ENCODE data around the gene HIVEP3.

The HIVEP3 gene

DNA sequence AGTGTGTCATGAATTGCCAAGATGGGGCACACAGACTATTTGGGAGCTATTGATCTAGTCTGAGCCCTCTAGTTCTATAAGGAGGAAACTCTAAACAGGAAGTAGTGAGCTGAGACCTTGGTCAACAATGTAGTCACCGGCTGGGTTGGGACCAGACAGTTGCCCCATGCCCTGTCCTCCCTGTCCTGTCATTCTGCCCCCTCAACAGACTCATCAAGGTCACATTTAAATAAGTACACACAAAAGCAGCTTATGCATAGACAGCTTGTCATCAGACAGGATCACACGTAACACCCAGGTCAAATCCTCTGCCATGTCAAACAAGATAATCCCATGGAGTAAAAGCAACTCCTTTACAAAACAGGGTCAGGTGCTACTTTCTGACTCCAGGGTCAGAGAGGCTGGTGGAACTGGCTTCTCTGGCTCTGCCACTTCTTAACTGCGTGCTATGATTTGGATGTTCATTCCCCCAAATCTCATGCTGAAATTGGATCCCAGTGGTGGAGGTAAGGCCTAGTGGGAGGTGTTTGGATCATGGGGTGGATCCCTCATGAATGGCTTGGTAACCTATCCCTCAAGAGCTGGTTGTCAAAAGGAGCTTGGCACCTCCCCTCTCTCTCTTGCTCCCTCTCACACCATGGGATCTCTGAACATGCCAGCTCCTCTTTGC, 128.9 kb downstream of the HIVEP3 start:
- no peaks in the 10 kb centered on the region for H3K36me3 ChIP-seq (ENCODE audit: control insufficient read depth in 2 of 2, insufficient read depth in 1 of 2, low read length in 2 of 2)
- ChIA-PET CTCF (interaction anchor here (0.6 to 1.2 kb wide), 4 partner anchors 9 to 335 kb away, joined by 3 to 5 read pairs (median 3); no protein-coding TSS in a partner anchor), POLR2A (no interaction called here)
- H3K4me3 ChIP-seq (ENCODE audit: low read depth, low read length) = no peak overlapping the region
- no peak overlapping the region for H3K27ac ChIP-seq (ENCODE audit: extremely low read depth, low read depth, low read length)
- no peaks in the 10 kb centered on the region for H3K4me1 ChIP-seq (ENCODE audit: control insufficient read depth, insufficient read depth, low read length)
- no peaks in the 10 kb centered on the region for H3K9me3 ChIP-seq (ENCODE audit: control insufficient read depth, insufficient read depth, low read depth, low read length)
- TF ChIP-seq, protein P1, sequence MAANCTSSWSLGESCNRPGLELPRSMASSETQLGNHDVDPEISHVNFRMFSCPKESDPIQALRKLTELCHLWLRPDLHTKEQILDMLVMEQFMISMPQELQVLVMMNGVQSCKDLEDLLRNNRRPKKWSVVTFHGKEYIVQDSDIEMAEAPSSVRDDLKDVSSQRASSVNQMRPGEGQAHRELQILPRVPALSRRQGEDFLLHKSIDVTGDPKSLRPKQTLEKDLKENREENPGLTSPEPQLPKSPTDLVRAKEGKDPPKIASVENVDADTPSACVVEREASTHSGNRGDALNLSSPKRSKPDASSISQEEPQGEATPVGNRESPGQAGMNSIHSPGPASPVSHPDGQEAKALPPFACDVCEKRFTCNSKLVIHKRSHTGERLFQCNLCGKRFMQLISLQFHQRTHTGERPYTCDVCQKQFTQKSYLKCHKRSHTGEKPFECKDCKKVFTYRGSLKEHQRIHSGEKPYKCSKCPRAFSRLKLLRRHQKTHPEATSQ (tag by site-specific recombination; IDR thresholded peaks at IDR 0.05) = no peak
- TF ChIP-seq, protein P2, sequence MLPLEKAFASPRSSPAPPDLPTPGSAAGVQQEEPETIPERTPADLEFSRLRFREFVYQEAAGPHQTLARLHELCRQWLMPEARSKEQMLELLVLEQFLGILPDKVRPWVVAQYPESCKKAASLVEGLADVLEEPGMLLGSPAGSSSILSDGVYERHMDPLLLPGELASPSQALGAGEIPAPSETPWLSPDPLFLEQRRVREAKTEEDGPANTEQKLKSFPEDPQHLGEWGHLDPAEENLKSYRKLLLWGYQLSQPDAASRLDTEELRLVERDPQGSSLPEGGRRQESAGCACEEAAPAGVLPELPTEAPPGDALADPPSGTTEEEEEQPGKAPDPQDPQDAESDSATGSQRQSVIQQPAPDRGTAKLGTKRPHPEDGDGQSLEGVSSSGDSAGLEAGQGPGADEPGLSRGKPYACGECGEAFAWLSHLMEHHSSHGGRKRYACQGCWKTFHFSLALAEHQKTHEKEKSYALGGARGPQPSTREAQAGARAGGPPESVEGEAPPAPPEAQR (tag by site-specific recombination; IDR thresholded peaks at IDR 0.05) = no peak
- TF ChIP-seq SP2 (tag by site-specific recombination; IDR thresholded peaks at IDR 0.05) (no peak), ZNF521 (tag by site-specific recombination; IDR thresholded peaks at IDR 0.05) (no peak)

DNA sequence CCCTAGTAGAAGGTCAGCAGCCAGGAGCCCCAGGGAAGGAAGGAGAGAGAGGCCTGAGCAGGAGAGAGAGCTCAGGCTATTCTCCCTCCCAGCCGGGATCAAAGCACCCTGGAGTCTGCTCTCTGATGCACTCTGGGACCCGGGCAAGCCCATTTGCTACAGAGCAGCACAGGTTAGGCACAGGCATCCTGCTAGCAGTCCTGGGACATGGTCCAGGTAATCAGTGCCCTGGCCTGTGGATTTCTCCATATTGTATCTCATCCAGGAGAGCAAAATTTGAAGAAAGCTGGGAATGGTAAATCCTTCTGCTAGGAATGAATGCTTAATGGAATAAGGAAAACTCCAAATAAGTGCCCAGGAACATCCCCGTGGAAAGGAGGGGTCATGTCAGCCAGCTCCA, 130.3 kb downstream of the HIVEP3 start:
- Histone ChIP-seq H3K4me3 (ENCODE audit: low read depth, low read length) (no peak overlapping the region), H3K36me3 (ENCODE audit: control insufficient read depth in 2 of 2, insufficient read depth in 1 of 2, low read length in 2 of 2) (no peaks in the 10 kb centered on the region), H3K27ac (ENCODE audit: extremely low read depth, low read depth, low read length) (no peak overlapping the region), H3K9me3 (ENCODE audit: control insufficient read depth, insufficient read depth, low read depth, low read length) (no peaks in the 10 kb centered on the region), H3K4me1 (ENCODE audit: control insufficient read depth, insufficient read depth, low read length) (peaks cover 4% of the 10 kb centered on the region)
- ChIA-PET CTCF (interaction anchor here (0.6 to 1.1 kb wide), 2 partner anchors 213 to 215 kb away, joined by 3 to 5 read pairs; no protein-coding TSS in a partner anchor), POLR2A (no interaction called here)
- TF ChIP-seq ZNF155 (tag by site-specific recombination; IDR thresholded peaks at IDR 0.05) (no peak), ZNF133 (tag by site-specific recombination; IDR thresholded peaks at IDR 0.05) (no peak), TCF7L2 (IDR thresholded peaks at IDR 0.05; ENCODE audit: borderline replicate concordance, low read depth, low read length) (no peak), ZNF521 (tag by site-specific recombination; IDR thresholded peaks at IDR 0.05) (no peak), ZNF23 (tag by site-specific recombination; IDR thresholded peaks at IDR 0.05; ENCODE audit: borderline replicate concordance) (no peak), ZNF529 (tag by site-specific recombination; IDR thresholded peaks at IDR 0.05; ENCODE audit: insufficient replicate concordance) (no peak)

DNA sequence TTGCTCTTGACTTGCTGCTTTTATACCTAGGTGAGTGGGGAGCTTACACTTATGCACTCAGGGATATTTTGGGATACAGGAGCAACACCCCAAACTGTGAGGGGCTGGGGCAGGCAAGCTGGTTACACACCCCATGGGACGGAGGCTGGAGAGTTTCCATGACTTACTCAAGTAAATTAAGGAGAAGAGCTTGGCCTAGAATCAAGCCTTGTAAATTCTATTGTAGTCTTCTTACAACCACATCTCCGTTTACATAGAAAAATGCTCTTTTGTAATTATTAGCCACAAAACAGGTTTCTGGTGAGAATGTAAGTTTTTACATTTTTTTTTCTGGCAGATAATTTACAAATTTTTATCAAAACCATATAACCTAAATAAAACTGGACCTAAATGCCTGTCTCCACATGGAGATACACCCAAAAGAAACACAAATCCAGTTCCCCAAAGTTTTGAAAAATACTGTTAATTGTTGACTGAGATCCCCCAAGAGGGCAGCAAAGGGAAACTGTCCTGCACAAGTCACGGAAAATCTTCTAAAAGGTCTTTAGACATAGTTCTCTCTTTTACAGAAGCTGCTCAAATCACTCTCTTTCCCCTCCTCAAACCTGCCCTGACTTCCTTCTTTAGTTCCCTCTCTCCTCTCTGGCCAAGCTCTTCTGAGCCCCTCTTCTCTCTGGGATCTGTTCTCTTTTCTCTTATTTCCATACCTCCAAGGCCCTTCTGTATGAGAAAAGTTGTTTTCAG, 134.0 kb downstream of the HIVEP3 start:
- H3K4me3 ChIP-seq (ENCODE audit: low read depth, low read length) = no peak overlapping the region
- peaks cover 9% of the 10 kb centered on the region for H3K4me1 ChIP-seq (ENCODE audit: control insufficient read depth, insufficient read depth, low read length)
- no peaks in the 10 kb centered on the region for H3K9me3 ChIP-seq (ENCODE audit: control insufficient read depth, insufficient read depth, low read depth, low read length)
- H3K27ac ChIP-seq (ENCODE audit: extremely low read depth, low read depth, low read length) = no peak overlapping the region
- no peaks in the 10 kb centered on the region for H3K36me3 ChIP-seq (ENCODE audit: control insufficient read depth in 2 of 2, insufficient read depth in 1 of 2, low read length in 2 of 2)
- POLR2A ChIA-PET = no interaction called here
- CTCF ChIA-PET = interaction anchor here (0.6 kb wide), 1 partner anchor 253 kb away, joined by 3 read pairs; no protein-coding TSS in a partner anchor
- TF ChIP-seq ZNF521 (tag by site-specific recombination; IDR thresholded peaks at IDR 0.05) (no peak), ZNF548 (tag by site-specific recombination; IDR thresholded peaks at IDR 0.05) (no peak), HOXC10 (CRISPR knock-in tag; IDR thresholded peaks at IDR 0.05) (no peak), ZNF174 (tag by site-specific recombination; IDR thresholded peaks at IDR 0.05) (no peak), ZEB2 (tag by site-specific recombination; IDR thresholded peaks at IDR 0.05) (no peak), ZNF624 (tag by site-specific recombination; IDR thresholded peaks at IDR 0.05) (no peak), ZNF37A (tag by site-specific recombination; IDR thresholded peaks at IDR 0.05) (no peak), ZNF274 (IDR thresholded peaks at IDR 0.05; ENCODE audit: low read length) (no peak), ZNF274 (tag by site-specific recombination; IDR thresholded peaks at IDR 0.05; ENCODE audit: borderline replicate concordance) (no peak), ZNF266 (tag by site-specific recombination; IDR thresholded peaks at IDR 0.05; ENCODE audit: low read depth) (no peak), IKZF3 (tag by site-specific recombination; IDR thresholded peaks at IDR 0.05) (no peak)
- TF ChIP-seq, protein P3, sequence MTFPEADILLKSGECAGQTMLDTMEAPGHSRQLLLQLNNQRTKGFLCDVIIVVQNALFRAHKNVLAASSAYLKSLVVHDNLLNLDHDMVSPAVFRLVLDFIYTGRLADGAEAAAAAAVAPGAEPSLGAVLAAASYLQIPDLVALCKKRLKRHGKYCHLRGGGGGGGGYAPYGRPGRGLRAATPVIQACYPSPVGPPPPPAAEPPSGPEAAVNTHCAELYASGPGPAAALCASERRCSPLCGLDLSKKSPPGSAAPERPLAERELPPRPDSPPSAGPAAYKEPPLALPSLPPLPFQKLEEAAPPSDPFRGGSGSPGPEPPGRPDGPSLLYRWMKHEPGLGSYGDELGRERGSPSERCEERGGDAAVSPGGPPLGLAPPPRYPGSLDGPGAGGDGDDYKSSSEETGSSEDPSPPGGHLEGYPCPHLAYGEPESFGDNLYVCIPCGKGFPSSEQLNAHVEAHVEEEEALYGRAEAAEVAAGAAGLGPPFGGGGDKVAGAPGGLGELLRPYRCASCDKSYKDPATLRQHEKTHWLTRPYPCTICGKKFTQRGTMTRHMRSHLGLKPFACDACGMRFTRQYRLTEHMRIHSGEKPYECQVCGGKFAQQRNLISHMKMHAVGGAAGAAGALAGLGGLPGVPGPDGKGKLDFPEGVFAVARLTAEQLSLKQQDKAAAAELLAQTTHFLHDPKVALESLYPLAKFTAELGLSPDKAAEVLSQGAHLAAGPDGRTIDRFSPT (tag by site-specific recombination; IDR thresholded peaks at IDR 0.05) = no peak
- TF ChIP-seq, protein P4, sequence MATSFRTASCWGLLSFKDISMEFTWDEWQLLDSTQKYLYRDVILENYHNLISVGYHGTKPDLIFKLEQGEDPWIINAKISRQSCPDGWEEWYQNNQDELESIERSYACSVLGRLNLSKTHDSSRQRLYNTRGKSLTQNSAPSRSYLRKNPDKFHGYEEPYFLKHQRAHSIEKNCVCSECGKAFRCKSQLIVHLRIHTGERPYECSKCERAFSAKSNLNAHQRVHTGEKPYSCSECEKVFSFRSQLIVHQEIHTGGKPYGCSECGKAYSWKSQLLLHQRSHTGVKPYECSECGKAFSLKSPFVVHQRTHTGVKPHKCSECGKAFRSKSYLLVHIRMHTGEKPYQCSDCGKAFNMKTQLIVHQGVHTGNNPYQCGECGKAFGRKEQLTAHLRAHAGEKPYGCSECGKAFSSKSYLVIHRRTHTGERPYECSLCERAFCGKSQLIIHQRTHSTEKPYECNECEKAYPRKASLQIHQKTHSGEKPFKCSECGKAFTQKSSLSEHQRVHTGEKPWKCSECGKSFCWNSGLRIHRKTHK (tag by site-specific recombination; IDR thresholded peaks at IDR 0.05) = no peak
- TF ChIP-seq, protein P5, sequence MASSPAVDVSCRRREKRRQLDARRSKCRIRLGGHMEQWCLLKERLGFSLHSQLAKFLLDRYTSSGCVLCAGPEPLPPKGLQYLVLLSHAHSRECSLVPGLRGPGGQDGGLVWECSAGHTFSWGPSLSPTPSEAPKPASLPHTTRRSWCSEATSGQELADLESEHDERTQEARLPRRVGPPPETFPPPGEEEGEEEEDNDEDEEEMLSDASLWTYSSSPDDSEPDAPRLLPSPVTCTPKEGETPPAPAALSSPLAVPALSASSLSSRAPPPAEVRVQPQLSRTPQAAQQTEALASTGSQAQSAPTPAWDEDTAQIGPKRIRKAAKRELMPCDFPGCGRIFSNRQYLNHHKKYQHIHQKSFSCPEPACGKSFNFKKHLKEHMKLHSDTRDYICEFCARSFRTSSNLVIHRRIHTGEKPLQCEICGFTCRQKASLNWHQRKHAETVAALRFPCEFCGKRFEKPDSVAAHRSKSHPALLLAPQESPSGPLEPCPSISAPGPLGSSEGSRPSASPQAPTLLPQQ (tag by site-specific recombination; IDR thresholded peaks at IDR 0.05) = no peak

Data from HEK293 (cell line).